Measurements from ENCODE around the gene FXR1. TPM values are rescaled to one million over a fixed set of nuclear protein-coding genes. Genes with fewer than 3 reads are reported as not detected.

The FXR1 gene
- total and polyA plus RNA-seq, 2 of the 13 experiments (the other 11 are each of a cell fraction or from before 2014, with no cell fraction given): 104 to 132 TPM

GRCh38 chr3:181009225-181009624, 96.8 kb downstream of the FXR1 start:
- H3K27ac ChIP-seq (ENCODE audit: extremely low read length, insufficient read depth, low read length): no peak overlapping the region
- intact Hi-C loops (cut with micrococcal nuclease; ENCODE audit: unreplicated experiment): no loop called here
- H3K79me2 ChIP-seq (ENCODE audit: insufficient read depth, low read length): no peaks in the 10 kb centered on the region
- no peak overlapping the region for H3K4me3 ChIP-seq (replicated peaks in 1 of 3; ENCODE audit: insufficient read depth in 1 of 3, low read depth in 2 of 3, low read length in 3 of 3)
- no peak for TF ChIP-seq NFIC (IDR thresholded peaks at IDR 0.05; ENCODE audit: low read length)
- TF ChIP-seq KDM1A (CRISPR knock-in tag; IDR thresholded peaks at IDR 0.05): no peak
- TF ChIP-seq PHF20 (CRISPR knock-in tag; IDR thresholded peaks at IDR 0.05): no peak
- no peak for TF ChIP-seq ZEB1 (IDR thresholded peaks at IDR 0.05; ENCODE audit: insufficient replicate concordance, low read depth)
- no peak for TF ChIP-seq E2F1 (CRISPR knock-in tag; IDR thresholded peaks at IDR 0.05)
- TF ChIP-seq THAP11 (CRISPR knock-in tag; IDR thresholded peaks at IDR 0.05): no peak
- TF ChIP-seq EZH2 (conservative IDR thresholded peaks at IDR 0.05; ENCODE audit: low read depth, low read length): no peak
- TF ChIP-seq MEIS1 (CRISPR knock-in tag; IDR thresholded peaks at IDR 0.05; ENCODE audit: borderline replicate concordance): no peak
- TF ChIP-seq FOXC1 (CRISPR knock-in tag; IDR thresholded peaks at IDR 0.05; ENCODE audit: borderline replicate concordance): no peak
- no peak for TF ChIP-seq ZSCAN22 (CRISPR knock-in tag; IDR thresholded peaks at IDR 0.05)
- TF ChIP-seq SOX5 (CRISPR knock-in tag; IDR thresholded peaks at IDR 0.05; ENCODE audit: borderline replicate concordance): no peak
- TF ChIP-seq TIGD3 (CRISPR knock-in tag; IDR thresholded peaks at IDR 0.05; ENCODE audit: borderline replicate concordance): no peak
- no peak overlapping the region for H3K9ac ChIP-seq (ENCODE audit: insufficient read depth, low read depth, low read length)
- 29% methylated on average over 5 of the region's 5 CpGs for WGBS (ENCODE audit: low lambda C conversion rate)
- ATAC-seq: no peak
- no peaks in the 10 kb centered on the region for H4K20me1 ChIP-seq (ENCODE audit: insufficient read depth, low read length)
- POLR2A ChIA-PET: no interaction called here
- no peaks in the 10 kb centered on the region for H3K9me3 ChIP-seq (ENCODE audit: low read length)
- H3K4me2 ChIP-seq (ENCODE audit: low read depth, low read length): no peak overlapping the region
- in situ Hi-C loops (cut with HindIII; ENCODE audit: extremely low pct_ligation_motif_present, low pct_unique_long_range_greater_than_20kb): no loop called here
- no peak for FAIRE-seq
- H2AFZ ChIP-seq (ENCODE audit: low read length): no peak overlapping the region
- no peaks in the 10 kb centered on the region for H3K36me3 ChIP-seq (replicated peaks in 1 of 2; ENCODE audit: control insufficient read depth in 1 of 2, insufficient read depth in 2 of 2, low read length in 2 of 2)
- no peak for DNase-seq (ENCODE audit: low spot score)
- no peaks in the 10 kb centered on the region for H3K27me3 ChIP-seq (ENCODE audit: control insufficient read depth in 1 of 2, insufficient read depth in 2 of 2, low read length in 2 of 2)
- CTCF ChIA-PET (ENCODE audit: low intra/inter-chr PET ratio, low total read pairs): no interaction called here
- H3K4me1 ChIP-seq (ENCODE audit: insufficient read depth, low read length): peaks cover 5% of the 10 kb centered on the region; the same call in 1 of the 2 replicates
- BruUV-seq (replicated peaks): no TSS peak
